ENCODE measurements around the gene MICAL2. TPM values are rescaled to one million over a fixed set of nuclear protein-coding genes. Genes with fewer than 3 reads are reported as not detected.

Gene MICAL2
- total RNA-seq, 3 donors from 2014 or later: 263 to 384 (median 312) TPM

DNA sequence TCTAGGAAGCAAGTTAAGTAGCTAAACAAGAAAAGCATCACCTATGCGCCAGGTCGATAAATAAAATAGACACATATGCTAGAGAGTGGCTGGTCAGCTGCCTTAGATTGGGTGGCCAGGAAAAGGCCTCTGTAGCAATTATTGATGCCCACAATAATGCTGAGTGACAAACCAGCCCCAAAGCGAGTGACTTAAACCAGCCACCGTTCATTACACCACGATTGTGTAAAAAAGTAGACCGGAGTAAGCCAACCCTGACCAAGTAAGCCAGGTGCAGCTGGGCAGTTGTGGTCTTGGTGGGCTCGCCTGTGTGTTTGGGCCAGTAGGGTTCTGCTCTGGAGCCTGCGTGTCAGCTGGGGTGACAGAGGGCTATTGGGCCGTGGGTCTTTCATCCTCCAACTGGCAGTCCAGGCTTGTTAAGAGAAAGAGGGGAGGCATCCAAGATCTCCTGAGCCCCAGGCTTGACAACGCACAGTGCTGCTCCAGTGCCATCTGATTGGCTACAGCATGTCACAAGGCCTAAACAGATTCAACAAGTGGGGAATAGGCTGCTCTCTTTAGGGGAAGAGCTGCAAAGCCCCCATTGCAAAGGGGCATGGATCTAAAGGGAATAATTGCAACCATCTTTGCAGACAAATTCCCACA is 166.6 kb downstream of the MICAL2 start:
- no peak overlapping the region for H3K4me3 ChIP-seq
- H3K36me3 ChIP-seq (ENCODE audit: low read depth): no peaks in the 10 kb centered on the region
- no peak for DNase-seq
- no peak for ATAC-seq
- H3K4me1 ChIP-seq (ENCODE audit: low read depth): peaks cover 4% of the 10 kb centered on the region
- no peaks in the 10 kb centered on the region for H3K9me3 ChIP-seq
- intact Hi-C loops (cut with DNase I, micrococcal nuclease): no loop called here
- TF ChIP-seq, protein P1, sequence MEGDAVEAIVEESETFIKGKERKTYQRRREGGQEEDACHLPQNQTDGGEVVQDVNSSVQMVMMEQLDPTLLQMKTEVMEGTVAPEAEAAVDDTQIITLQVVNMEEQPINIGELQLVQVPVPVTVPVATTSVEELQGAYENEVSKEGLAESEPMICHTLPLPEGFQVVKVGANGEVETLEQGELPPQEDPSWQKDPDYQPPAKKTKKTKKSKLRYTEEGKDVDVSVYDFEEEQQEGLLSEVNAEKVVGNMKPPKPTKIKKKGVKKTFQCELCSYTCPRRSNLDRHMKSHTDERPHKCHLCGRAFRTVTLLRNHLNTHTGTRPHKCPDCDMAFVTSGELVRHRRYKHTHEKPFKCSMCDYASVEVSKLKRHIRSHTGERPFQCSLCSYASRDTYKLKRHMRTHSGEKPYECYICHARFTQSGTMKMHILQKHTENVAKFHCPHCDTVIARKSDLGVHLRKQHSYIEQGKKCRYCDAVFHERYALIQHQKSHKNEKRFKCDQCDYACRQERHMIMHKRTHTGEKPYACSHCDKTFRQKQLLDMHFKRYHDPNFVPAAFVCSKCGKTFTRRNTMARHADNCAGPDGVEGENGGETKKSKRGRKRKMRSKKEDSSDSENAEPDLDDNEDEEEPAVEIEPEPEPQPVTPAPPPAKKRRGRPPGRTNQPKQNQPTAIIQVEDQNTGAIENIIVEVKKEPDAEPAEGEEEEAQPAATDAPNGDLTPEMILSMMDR (IDR thresholded peaks at IDR 0.05): no peak

DNA sequence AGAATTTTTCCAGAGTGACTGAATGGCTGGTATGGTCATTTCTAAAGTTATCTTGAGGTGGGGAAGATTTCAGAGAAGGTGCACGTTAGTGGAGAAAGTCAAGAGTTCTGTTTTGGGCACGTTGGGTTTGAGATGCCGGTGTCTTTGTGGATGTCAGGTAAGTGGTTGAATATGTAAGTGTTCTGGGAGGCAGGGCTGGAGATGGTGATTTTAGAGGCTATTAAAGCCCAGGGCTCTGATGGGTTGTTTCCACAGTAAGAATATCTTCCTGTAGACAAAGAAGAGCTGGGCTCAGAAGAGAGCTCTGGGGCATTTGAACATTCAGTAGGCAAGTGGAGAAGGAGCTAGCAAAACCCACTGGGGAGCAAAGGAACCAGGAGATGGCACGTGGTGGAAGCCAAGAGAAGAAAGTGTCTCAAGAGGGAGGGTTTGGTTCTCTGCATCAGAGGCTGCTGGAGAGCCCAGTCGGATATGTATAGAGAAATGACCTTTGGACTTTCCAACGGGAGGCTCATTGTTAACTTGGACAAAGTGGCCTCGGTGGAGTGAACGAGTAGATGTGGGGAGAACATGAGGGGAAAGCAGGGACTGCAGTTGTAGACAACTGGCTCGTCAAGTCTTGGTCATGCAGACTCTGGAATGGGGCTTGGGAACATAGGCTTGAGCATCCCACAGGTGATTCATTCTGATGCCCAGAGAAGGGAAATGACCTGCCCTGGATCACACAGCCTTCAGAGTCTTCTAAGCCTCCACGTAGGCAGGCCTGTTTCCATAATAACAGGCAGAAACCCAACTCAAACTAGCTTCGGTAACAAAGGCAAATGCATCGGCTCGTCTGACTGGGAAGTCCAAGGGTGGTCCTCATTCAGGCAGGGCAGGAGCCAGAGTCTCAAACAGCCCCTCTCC is 168.6 kb downstream of the MICAL2 start:
- DNase-seq: no peak
- peak; percentile 58 for ATAC-seq
- intact Hi-C loops (cut with DNase I, micrococcal nuclease): no loop called here

DNA sequence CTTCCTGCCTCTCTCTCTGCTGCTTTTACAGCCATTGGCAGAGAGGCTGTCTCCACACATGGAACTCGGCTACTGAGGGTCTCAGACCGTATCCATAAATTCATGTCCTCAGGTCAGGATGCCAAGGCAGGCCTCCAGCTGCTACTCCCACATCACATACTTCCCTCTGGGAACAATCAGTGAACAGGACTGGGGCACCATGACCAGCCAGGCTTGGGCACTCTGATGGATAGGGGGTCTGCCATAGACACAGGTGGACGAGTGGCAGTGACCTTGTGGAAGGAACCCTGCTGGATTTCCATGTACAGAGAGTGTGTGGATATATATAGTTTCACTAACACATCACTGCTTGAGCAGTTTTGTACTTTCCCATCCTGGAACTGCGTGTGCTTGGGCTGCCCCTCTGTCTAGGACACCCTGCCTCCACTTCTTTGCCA is 169.3 kb downstream of the MICAL2 start:
- intact Hi-C loops (cut with DNase I, micrococcal nuclease): no loop called here
- peaks cover 5% of the 10 kb centered on the region for H3K4me1 ChIP-seq (ENCODE audit: low read depth)
- DNase-seq: no peak
- no peaks in the 10 kb centered on the region for H3K9me3 ChIP-seq
- no peak for ATAC-seq
- H3K4me3 ChIP-seq: no peak overlapping the region
- H3K36me3 ChIP-seq (ENCODE audit: low read depth): no peaks in the 10 kb centered on the region
- TF ChIP-seq, protein P1 (IDR thresholded peaks at IDR 0.05): no peak

More for the DNA sequence above, 168.6 kb downstream of the MICAL2 start:
- TF ChIP-seq, protein P1 (IDR thresholded peaks at IDR 0.05): no peak
- Histone ChIP-seq H3K4me3 (no peak overlapping the region), H3K4me1 (ENCODE audit: low read depth) (peaks cover 5% of the 10 kb centered on the region), H3K9me3 (no peaks in the 10 kb centered on the region), H3K36me3 (ENCODE audit: low read depth) (no peaks in the 10 kb centered on the region)

DNA sequence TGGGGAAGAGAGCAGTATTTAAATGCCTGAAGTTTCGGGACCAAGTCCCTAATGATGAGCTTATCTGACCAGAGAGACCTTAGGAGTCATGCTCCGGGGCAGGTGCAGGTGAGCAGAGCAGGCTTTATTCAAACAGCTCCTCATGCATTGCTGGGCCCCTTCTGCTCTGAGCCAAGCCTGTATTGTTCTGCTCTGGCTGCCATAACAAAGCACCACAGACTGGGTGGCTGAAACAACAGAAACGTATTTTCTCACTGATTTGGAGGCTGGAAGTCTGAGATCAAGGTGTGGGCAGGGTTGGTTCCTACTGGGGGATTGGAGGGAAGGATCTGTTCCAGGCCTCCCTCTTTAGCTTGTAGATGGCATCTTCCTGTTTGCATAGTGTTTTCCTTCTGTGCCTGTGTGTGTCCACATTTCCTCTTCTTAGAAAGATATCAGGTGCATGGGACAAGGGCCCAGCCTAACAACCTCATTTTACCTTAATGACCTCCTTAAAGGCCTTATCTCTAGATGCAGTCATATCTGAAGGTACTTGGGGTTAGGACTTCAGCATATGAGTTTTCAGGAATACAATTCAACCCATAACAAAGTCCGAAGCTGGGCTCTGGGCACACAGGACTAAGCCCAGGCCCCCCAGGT is 169.9 kb downstream of the MICAL2 start:
- DNase-seq: no peak

More for the DNA sequence above, 169.9 kb downstream of the MICAL2 start:
- H3K4me1 ChIP-seq (ENCODE audit: low read depth): peaks cover 5% of the 10 kb centered on the region
- intact Hi-C loops (cut with DNase I, micrococcal nuclease): no loop called here
- H3K4me3 ChIP-seq: no peak overlapping the region
- TF ChIP-seq, protein P1 (IDR thresholded peaks at IDR 0.05): no peak
- H3K9me3 ChIP-seq: no peaks in the 10 kb centered on the region
- peak; percentile 8 for ATAC-seq
- H3K36me3 ChIP-seq (ENCODE audit: low read depth): no peaks in the 10 kb centered on the region
